Activated naive CD8-positive, alpha-beta T cell treated with anti-CD3 and anti-CD28 coated beads for 36 hours (primary cell): ENCODE results near the gene ZNF473. TPM values are rescaled to one million over a fixed set of nuclear protein-coding genes. Genes with fewer than 3 reads are reported as not detected.

ENCODE experiments used
- DNase-seq: peaks from one replicate; pipeline ENCODE4 v3.0.0; 2021
- H3K27ac Mint-ChIP-seq: one replicate; pipeline ENCODE4 v1.8.0; 2022; ENCODE audit warnings: mild to moderate bottlenecking, moderate library complexity, mixed read lengths
- H3K27me3 Mint-ChIP-seq: one replicate; pipeline ENCODE4 v1.8.0; 2022; ENCODE audit warnings: mild to moderate bottlenecking, mixed read lengths
- H3K36me3 Mint-ChIP-seq: one replicate; pipeline ENCODE4 v1.8.0; 2021; ENCODE audit warnings: mild to moderate bottlenecking, mixed read lengths
- H3K4me1 Mint-ChIP-seq: one replicate; pipeline ENCODE4 v1.8.0; 2021; ENCODE audit warnings: mixed read lengths
- H3K4me3 Mint-ChIP-seq: one replicate; pipeline ENCODE4 v1.8.0; 2022; ENCODE audit warnings: mild to moderate bottlenecking, moderate library complexity, mixed read lengths
- H3K9me3 Mint-ChIP-seq: one replicate; pipeline ENCODE4 v1.8.0; 2022; ENCODE audit warnings: mixed read lengths
- total RNA-seq, 2 experiments: library from RNA; stranded (reverse); gene quantifications; one replicate each; pipeline ENCODE4 v1.2.3, GENCODE V29; 2021

Gene ZNF473
- total RNA-seq, 2 experiments from 2014 or later, result 8.1 to 9.1 TPM

- H3K4me3 Mint-ChIP-seq, result peak overlapping the region; percentile 95
- DNase-seq, result no peak
- H3K4me1 Mint-ChIP-seq, result peaks cover 33% of the 10 kb centered on the region
These were observed 1.1 kb upstream of the ZNF473 start for GRCh38 chr19:50024719-50025021.

DNA sequence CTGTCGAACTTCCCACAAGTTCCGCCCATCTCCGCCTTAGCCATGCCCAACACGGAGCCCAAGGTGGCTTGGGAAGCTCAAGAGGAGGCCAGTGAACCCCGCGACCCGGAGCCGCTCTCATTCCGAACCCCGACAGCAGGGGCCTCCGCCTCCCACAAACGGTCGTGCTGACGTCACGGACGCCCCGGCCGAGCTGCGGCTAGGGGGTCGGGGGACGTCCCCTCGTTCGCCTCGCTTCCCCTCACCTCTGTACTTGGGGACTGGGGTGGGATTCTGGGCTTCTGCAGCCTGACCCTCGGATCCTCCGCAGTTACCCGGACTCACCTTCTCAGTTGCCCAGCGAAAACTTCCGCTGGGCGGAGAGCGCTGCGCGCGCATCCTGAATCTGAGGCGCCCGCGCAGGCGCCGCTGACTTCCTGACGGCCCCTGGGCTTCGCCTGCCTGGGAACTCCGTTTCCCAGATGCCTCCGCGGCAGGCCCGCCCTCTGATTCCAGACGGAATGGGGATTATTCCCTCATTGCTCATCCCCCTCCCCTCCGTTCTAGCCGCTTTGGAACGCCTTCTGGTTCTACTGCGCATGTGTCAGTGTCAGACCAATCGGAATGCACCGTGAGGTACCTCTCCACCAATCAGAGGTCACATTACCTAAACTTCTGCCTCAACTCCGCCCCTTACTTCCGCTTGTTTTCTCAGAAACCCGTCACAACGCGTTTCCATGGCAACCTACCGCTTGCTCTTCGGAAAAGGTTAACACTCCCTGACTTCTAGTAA, 597 bp upstream of the ZNF473 start, which contains the start of gene VRK3:
TSS of gene VRK3 (minus strand) at position 351 of the 772 bp plus-strand sequence. CDS start 9,210 bp downstream, outside the sequence.
- DNase-seq, result peak; percentile 97
- H3K36me3 Mint-ChIP-seq, result peaks cover 21% of the 10 kb centered on the region
- peak within 1 kb of the TSS; percentile 95 for H3K4me3 Mint-ChIP-seq
- H3K27me3 Mint-ChIP-seq, result peaks cover 4% of the 10 kb centered on the region
- peaks cover 33% of the 10 kb centered on the region for H3K4me1 Mint-ChIP-seq
- H3K27ac Mint-ChIP-seq, result peak within 1 kb of the TSS; percentile 98
- peaks cover 8% of the 10 kb centered on the region for H3K9me3 Mint-ChIP-seq

More at GRCh38 chr19:50024719-50025021, 1.1 kb upstream of the ZNF473 start:
- H3K9me3 Mint-ChIP-seq, result peaks cover 8% of the 10 kb centered on the region
- H3K27me3 Mint-ChIP-seq, result peaks cover 4% of the 10 kb centered on the region
- peaks cover 19% of the 10 kb centered on the region for H3K36me3 Mint-ChIP-seq
- H3K27ac Mint-ChIP-seq, result peak overlapping the region; percentile 98

DNA sequence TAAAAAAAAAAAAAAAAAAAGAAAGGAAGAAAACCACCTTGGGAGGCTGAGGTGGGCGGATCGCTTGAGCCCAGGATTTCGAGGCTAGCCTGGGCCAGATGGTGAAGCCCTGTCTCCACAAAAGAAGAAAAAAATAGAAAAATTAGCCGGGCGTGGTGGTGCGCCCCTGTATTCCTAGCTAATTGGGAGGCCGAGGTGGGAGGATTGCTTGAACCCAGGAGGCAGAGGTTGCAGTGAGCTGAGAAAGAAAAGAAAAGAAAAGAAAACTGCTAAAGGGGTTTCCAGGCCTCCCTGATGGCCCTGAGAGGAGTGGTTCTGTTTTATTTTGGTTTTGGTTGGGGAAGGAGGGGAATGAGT, 723 bp downstream of the ZNF473 start:
- no peak for DNase-seq
- peaks cover 8% of the 10 kb centered on the region for H3K9me3 Mint-ChIP-seq
- peaks cover 27% of the 10 kb centered on the region for H3K36me3 Mint-ChIP-seq
- H3K27me3 Mint-ChIP-seq, result peaks cover 4% of the 10 kb centered on the region
- H3K27ac Mint-ChIP-seq, result peak overlapping the region; percentile 98
- H3K4me1 Mint-ChIP-seq, result peaks cover 29% of the 10 kb centered on the region
- H3K4me3 Mint-ChIP-seq, result peak overlapping the region; percentile 95

- no peak overlapping the region for H3K27ac Mint-ChIP-seq
- H3K27me3 Mint-ChIP-seq, result peaks cover 4% of the 10 kb centered on the region
- DNase-seq, result no peak
- H3K4me3 Mint-ChIP-seq, result no peak overlapping the region
- peaks cover 8% of the 10 kb centered on the region for H3K9me3 Mint-ChIP-seq
- H3K4me1 Mint-ChIP-seq, result peaks cover 17% of the 10 kb centered on the region
- peaks cover 50% of the 10 kb centered on the region for H3K36me3 Mint-ChIP-seq
These were observed 4.4 kb downstream of the ZNF473 start for GRCh38 chr19:50030225-50030624.

DNA sequence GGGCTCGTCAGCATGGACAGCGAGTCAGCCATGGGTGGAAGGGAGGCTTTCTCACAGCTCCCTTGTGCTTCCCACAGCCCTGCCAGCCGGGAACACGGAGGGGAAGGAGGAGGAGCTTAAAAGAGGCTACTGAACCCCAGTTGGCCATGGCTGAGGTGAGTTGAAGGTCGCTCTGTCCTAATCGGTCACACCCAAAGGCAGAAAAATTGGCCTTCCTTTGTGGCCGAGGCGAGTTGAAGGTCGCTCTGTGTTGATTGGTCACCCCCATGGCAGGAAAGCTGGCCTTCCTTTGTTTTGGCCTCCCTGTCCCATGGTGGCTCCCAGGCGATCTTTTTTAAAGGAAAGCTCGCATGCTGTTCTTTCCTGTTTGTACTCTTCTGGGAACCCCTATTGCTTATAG, 5.1 kb downstream of the ZNF473 start:
- H3K9me3 Mint-ChIP-seq, result peaks cover 6% of the 10 kb centered on the region
- H3K27me3 Mint-ChIP-seq, result no peaks in the 10 kb centered on the region
- no peak overlapping the region for H3K4me3 Mint-ChIP-seq
- peaks cover 47% of the 10 kb centered on the region for H3K36me3 Mint-ChIP-seq
- no peak for DNase-seq
- peaks cover 15% of the 10 kb centered on the region for H3K4me1 Mint-ChIP-seq
- H3K27ac Mint-ChIP-seq, result no peak overlapping the region

- no peaks in the 10 kb centered on the region for H3K9me3 Mint-ChIP-seq
- peaks cover 2% of the 10 kb centered on the region for H3K4me1 Mint-ChIP-seq
- H3K27ac Mint-ChIP-seq, result no peak overlapping the region
- H3K4me3 Mint-ChIP-seq, result no peak overlapping the region
- H3K27me3 Mint-ChIP-seq, result no peaks in the 10 kb centered on the region
- peaks cover 51% of the 10 kb centered on the region for H3K36me3 Mint-ChIP-seq
- DNase-seq, result no peak
These were observed 11.1 kb downstream of the ZNF473 start for GRCh38 chr19:50036908-50037307.

- H3K4me1 Mint-ChIP-seq, result no peaks in the 10 kb centered on the region
- no peak overlapping the region for H3K4me3 Mint-ChIP-seq
- peaks cover 58% of the 10 kb centered on the region for H3K36me3 Mint-ChIP-seq
- DNase-seq, result no peak
- H3K27ac Mint-ChIP-seq, result no peak overlapping the region
- no peaks in the 10 kb centered on the region for H3K27me3 Mint-ChIP-seq
- H3K9me3 Mint-ChIP-seq, result peaks cover 21% of the 10 kb centered on the region
These were observed 14.2 kb downstream of the ZNF473 start for GRCh38 chr19:50039968-50040367.

GRCh38 chr19:50040967-50041366, 15.2 kb downstream of the ZNF473 start:
- Mint-ChIP-seq H3K27me3 (no peaks in the 10 kb centered on the region), H3K36me3 (peaks cover 66% of the 10 kb centered on the region), H3K4me3 (no peak overlapping the region), H3K27ac (no peak overlapping the region), H3K4me1 (no peaks in the 10 kb centered on the region), H3K9me3 (peaks cover 30% of the 10 kb centered on the region)
- DNase-seq, result no peak

- no peaks in the 10 kb centered on the region for H3K27me3 Mint-ChIP-seq
- peaks cover 69% of the 10 kb centered on the region for H3K36me3 Mint-ChIP-seq
- H3K27ac Mint-ChIP-seq, result no peak overlapping the region
- H3K4me3 Mint-ChIP-seq, result no peak overlapping the region
- peaks cover 30% of the 10 kb centered on the region for H3K9me3 Mint-ChIP-seq
- DNase-seq, result no peak
- H3K4me1 Mint-ChIP-seq, result no peaks in the 10 kb centered on the region
These were observed 16.7 kb downstream of the ZNF473 start for GRCh38 chr19:50042363-50043024.

GRCh38 chr19:50043967-50044366, 18.2 kb downstream of the ZNF473 start:
- DNase-seq, result no peak
- H3K27me3 Mint-ChIP-seq, result no peaks in the 10 kb centered on the region
- peaks cover 30% of the 10 kb centered on the region for H3K9me3 Mint-ChIP-seq
- no peak overlapping the region for H3K27ac Mint-ChIP-seq
- no peak overlapping the region for H3K4me3 Mint-ChIP-seq
- H3K4me1 Mint-ChIP-seq, result no peaks in the 10 kb centered on the region
- peaks cover 78% of the 10 kb centered on the region for H3K36me3 Mint-ChIP-seq

DNA sequence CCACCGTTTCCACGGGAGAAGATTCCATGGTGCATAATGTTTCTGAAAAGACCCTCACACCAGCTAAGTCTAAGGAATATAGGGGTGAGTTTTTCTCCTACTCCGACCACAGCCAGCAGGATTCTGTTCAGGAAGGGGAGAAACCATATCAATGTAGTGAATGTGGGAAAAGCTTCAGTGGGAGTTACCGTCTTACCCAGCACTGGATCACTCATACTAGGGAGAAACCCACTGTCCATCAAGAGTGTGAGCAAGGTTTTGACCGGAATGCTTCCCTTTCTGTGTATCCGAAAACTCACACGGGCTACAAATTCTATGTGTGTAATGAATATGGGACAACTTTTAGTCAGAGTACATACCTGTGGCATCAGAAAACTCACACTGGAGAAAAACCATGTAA, 19.1 kb downstream of the ZNF473 start:
- Mint-ChIP-seq H3K27ac (no peak overlapping the region), H3K9me3 (peaks cover 30% of the 10 kb centered on the region), H3K4me1 (no peaks in the 10 kb centered on the region), H3K27me3 (no peaks in the 10 kb centered on the region), H3K36me3 (peaks cover 73% of the 10 kb centered on the region), H3K4me3 (no peak overlapping the region)
- no peak for DNase-seq

DNA sequence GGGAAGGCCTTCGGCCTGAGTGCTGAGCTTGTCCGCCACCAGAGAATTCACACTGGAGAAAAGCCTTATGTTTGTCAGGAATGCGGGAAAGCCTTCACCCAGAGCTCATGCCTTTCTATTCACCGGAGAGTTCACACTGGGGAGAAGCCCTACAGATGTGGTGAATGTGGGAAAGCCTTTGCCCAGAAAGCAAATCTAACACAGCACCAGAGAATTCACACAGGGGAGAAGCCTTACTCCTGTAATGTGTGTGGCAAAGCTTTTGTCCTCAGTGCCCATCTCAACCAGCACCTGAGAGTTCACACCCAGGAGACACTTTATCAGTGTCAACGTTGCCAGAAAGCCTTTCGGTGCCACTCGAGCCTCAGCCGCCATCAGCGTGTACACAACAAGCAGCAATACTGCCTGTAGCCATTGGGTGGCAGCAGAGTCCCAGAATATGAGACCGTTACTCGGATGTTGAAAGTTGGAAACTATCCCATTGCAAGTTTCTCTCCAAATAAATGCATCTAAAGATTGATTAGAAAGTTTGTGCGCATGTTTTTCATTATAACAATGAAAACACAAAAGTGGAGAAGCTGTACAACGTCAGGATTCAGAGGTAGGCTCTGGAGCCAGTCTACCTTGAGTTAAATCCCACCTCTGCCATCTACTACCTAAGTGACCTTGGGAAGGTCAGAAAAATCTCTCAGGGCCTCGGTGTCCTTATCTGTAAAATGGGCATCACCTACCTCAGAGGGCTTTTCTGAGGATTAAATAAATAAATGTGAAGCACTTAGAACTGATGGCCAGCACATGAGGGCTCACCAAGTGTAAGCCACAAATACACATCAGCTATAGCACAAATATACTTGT, 21.1 kb downstream of the ZNF473 start:
- peak; percentile 47 for DNase-seq
- no peak overlapping the region for H3K27ac Mint-ChIP-seq
- H3K9me3 Mint-ChIP-seq, result peaks cover 30% of the 10 kb centered on the region
- H3K4me3 Mint-ChIP-seq, result no peak overlapping the region
- H3K27me3 Mint-ChIP-seq, result peaks cover 5% of the 10 kb centered on the region
- peaks cover 8% of the 10 kb centered on the region for H3K4me1 Mint-ChIP-seq
- H3K36me3 Mint-ChIP-seq, result peaks cover 61% of the 10 kb centered on the region

DNA sequence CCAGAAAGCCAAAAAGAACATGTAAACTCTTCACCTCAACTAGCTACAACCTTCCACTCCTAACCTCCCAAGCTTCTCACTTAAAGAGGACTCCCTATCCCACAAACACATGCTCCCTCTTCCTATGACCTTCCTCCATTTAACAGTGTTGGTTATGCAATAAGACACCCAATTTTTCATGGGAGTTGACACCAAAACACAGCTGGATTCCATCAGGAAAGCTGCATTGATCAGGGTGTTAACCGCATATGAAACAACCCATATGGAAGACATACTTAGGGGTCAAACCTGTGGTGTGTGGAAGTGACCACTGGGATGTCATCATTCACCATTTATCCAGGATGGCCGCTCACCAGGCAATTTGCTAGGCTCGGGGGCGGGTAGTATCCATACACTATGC, 21.9 kb downstream of the ZNF473 start:
- Mint-ChIP-seq H3K4me1 (peaks cover 8% of the 10 kb centered on the region), H3K27me3 (peaks cover 5% of the 10 kb centered on the region), H3K4me3 (no peak overlapping the region), H3K36me3 (peaks cover 54% of the 10 kb centered on the region), H3K27ac (no peak overlapping the region), H3K9me3 (peaks cover 29% of the 10 kb centered on the region)
- DNase-seq, result no peak

DNA sequence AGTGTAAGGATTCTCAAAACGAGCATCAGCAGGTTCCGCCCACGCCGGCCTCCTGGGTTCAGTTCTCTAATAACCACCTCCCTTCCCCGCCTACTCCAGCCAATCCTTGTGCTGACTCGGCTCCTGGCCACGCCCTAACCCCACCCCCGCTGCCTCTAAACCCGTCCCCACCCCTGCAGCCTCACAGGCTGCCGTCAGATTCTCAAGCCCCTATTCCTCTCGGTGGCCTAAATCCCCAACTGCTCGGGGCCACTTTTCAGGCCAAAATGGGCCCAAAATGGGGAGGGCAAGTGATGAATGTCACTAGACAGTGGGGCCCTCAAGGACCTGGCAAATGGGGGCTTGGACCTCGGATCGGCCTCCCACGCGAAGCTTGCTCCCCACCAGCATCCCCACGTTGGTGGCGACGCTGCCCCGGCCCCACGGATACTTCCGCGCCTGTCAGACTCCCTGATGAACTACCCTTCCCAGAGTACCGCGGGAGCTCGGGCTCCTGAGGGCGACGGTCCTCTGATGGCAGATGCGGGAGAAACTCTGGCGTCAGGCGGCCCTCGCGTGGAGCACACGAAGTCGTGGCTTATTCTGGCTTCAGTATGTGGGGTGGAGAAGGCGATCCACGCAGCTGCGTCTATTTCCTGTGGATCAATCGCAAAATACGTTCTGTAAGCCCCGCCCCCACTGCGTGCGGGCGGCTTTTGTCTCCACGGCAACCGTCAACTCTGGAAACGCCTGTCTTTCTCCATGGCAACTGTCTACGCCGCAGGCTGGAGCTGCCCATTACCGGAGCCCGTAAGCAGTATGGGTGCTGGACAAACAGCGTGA, 24.8 kb downstream of the ZNF473 start:
- Mint-ChIP-seq H3K36me3 (peaks cover 25% of the 10 kb centered on the region), H3K27ac (peak overlapping the region; percentile 14), H3K9me3 (peaks cover 3% of the 10 kb centered on the region), H3K4me1 (peaks cover 8% of the 10 kb centered on the region), H3K27me3 (peaks cover 5% of the 10 kb centered on the region), H3K4me3 (peak overlapping the region; percentile 80)
- peak; percentile 77 for DNase-seq
